Fibroblast of skin of scalp (primary cell): ENCODE results near the gene CKAP4.

Experiments
- DNase-seq: peaks from one replicate; pipeline ENCODE4 v3.0.0-alpha.2; 2013

The CKAP4 gene

DNA sequence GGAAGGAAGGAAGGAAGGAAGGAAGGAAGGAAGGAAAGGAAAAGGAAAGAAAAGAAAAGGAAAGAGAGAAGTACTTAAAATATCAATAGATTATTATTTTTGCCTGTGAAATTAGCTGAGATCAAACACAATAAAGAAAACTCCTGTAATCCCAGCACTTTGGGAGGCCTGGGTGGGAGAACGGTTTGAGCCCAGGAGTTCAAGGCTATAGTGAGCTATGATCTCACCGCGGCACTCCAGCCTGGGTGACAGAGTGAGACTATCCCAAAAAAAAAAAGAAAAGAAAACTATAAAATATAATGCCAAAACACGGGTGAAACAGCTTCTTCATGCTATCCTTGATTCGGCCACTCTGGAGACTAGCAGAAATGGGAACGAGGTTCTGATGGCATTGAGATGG is 26.2 kb upstream of the CKAP4 start:
- no peak for DNase-seq

DNA sequence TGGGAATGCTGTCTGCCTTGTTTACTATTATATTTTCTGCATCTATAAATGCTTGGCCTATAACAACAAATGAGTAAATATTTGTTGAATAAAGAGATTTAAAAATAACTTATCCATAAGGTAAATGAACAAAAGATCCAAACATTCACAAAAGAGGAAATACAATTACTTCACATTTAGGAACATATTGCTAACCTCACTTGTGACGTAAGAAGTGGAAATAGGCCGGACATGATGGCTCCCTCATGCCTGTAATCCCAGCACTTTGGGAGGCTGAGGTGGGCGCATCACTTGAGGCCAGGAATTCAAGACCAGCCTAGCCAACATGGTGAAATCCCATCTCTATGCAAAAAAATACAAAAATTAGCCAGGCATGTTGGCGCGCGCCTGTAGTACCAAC is 25.7 kb upstream of the CKAP4 start:
- DNase-seq = no peak

DNA sequence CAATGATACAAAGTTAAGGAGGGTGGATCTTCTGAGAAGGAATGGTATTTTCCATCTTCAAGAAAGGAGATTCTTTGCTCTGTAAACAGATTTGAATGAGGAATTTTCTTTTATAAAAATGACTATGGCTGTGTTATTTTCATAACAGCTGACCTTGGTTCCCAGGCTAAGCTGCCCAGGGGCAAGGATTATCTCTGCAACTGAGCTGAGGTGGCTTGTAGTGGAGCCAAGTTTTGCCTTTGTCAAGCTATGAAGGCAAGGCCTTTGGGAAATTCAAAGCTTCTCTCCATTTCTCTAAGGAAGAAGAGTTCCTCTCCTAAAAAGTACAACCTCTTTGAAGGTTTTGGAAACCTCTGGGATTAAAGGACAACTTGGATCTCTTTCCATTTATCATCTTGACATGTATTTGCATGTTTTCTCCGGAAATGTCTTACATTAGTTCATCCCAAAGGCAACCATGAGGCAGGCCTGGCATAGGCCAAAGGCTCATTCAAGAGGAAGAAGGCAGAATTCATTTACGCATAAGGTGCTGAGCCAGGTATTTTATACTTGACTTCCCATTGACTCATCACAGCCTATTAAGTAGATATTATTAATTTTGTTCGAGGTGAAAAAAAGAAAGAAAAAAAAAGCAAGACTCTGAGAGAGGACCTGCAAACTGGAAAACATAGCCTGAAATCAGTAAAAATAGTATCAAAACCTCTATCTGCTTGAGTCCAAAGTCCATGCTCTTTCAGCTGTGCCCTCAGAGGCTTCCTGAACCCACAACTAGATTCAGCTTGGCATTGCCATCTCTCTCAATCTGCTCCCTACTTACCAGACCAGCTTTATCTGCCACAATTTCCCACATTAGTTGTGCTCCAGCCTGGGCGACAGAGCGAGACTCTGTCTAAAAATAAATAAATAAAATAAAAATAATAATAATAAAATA is 24.0 kb upstream of the CKAP4 start:
- no peak for DNase-seq

DNA sequence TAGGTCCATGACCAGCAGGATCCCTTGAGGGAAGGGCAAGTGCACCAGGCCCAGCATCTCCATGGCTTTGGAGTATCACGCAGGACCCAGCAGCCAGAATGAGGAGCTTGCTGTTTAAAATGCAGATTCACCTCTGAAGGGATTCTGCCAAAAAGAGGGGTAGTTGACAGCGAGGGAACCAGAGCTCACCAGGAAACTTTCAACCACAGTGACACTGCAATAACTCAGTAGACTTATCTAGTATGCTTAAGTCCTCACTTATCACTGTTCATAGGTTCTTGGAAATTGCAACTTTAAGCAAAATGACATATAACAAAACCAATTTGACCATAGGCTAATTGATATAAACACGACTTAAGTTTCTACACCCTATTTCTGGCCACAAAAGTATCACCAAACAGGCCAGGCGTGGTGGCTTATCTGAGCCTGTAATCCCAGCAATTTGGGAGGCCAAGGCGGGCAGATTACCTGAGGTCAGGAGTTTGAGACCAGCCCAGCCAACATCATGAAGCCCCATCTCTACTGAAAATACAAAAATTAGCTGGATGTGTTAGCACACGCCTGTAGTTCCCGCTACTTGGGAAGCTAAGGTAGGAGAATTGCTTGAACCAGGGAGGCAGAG is 21.4 kb upstream of the CKAP4 start:
- no peak for DNase-seq

DNA sequence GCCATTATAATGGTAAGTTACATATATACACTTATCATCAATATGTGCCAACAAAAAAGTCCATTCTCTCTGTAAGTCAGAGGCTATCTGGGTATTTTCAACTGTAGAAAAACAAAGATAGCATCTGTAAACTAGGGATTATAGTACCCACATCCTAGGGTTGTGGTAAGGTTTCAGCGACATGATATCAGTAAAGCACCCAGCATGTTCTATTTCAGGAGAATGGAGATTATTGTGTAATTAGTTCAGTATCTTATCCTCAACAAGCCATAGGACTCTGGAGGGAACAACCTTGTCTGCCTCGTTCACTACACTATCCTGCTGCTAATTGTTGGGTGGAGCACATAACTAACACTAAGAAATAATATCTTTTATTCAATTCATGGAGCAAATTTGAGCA is 19.7 kb upstream of the CKAP4 start:
- no peak for DNase-seq

DNA sequence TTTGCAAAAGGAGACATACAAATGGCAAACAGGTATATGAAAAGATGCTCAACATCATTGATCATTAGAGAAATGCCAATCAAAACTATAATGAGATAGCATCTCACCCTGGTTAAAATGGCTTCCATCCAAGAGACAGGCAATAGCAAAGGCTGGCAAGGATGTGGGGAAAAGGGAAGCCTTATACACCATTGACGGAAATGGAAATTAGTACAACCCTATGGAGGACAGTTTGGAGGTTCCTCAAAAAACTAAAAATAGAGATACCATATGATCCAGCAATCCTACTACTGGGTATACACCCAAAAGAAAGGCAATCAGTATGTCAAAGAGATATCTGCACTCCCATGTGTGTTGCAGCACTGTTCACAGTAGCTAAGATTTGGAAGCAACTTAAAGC is 17.3 kb upstream of the CKAP4 start:
- DNase-seq = no peak

DNA sequence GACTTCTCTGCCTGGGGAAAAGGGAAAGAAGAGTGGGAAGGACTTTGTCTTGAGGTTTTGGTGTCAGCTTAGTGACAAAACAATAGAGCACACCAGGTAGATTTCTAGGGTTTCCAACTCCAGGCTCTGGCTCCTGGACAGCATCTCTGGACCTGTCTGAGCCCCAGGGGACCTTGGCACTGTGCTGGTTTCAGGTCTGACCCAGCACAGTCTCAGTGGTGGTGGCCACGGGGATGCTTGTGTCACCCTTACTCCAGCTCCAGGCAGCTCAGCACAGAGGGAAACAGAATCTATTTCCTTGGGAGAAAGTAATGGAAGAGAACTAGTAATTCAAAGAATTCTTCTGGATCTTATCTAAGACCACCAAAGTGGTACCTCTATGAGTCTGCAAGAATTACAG is 11.1 kb upstream of the CKAP4 start:
- DNase-seq = no peak

DNA sequence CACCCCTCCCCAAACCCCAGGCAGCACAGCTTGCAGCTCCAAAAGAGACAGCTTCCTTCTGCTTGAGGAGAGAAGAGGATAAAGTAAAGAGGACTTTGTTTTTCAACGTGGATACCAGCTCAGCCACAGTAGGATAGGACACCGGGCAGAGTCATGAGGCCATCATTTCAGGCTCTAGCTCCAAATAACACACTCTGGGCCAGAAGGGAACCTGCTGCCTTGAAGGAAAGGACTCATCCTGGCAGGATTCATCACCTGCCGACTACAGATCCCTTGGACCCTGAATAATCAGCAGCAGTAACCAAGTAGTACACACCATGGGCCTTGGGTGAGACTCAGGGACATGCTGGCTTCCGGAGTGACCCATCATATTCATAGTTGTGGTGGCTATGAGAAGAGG is 10.4 kb upstream of the CKAP4 start:
- DNase-seq = no peak

DNA sequence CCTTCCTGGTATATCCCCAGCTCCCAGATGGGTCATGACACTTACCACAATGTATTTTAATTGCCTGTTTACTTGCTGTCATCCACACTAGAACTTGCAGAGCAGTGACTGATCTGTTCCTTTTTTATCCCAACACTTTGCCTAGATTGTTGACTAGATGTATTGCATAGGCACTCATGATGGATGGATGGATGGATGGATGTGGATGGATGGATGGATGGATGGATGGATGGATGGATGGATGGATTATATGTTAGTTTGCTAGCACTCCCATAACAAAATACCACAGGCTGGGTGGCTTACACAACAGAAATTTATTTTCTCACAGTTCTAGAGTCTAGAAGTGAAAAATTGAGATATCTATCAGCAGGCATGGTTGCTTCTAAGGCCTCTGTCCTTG is 8.7 kb upstream of the CKAP4 start:
- no peak for DNase-seq

DNA sequence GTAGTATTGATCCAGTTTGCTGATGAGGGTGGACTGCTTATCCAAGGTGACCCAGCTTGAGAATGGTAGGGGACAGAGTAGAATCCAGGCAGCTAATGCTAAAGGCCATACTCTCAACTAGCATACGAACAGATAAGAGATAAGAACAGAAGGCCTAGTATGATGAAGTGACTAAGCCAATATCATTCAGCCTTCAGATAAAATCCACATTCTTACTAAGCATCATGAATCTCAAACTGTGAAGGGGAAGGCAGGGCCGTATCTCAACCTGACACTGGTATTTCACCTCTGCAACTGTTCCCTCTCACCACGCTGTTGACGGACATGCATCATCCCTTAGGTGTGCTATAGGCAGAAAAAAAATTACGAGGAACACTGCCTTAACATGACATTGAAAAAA is 8.1 kb upstream of the CKAP4 start:
- no peak for DNase-seq

DNA sequence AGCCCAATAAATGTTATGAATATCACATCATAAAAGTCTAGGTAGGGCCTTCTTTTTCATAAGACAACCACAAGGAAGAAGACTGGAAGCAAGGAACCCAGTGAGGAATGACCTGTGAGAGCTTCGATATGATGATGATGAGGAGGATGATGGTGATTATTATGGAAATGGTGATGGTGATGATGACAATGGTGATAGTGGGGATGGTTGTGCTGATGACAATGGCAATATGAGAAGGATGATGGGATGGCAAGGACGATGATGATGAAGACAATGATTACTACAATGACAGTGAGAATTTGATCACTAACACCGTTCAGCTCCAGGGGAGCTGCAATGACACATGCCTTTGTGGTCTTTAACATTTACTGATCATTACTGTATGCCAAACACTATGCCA is 7.7 kb upstream of the CKAP4 start:
- no peak for DNase-seq

DNA sequence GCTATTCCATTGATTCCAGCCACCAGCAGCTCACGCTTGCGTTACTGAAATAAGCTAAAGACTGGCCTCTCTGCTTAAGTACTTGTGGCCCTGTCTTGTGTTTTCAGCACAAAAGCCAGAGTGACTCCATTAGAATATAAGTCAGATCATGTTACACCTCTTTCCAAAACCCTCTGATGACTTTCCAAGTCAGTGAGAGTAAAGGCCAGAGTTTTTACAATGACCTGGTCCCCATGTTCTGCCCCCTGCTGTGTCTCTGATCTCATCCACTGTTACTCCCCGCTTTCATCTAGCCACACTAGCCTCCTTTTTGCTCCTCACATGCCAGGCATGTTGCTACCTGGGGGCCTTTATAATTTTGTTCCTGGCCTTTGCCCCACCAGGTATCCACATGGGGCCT is 6.9 kb upstream of the CKAP4 start:
- no peak for DNase-seq

DNA sequence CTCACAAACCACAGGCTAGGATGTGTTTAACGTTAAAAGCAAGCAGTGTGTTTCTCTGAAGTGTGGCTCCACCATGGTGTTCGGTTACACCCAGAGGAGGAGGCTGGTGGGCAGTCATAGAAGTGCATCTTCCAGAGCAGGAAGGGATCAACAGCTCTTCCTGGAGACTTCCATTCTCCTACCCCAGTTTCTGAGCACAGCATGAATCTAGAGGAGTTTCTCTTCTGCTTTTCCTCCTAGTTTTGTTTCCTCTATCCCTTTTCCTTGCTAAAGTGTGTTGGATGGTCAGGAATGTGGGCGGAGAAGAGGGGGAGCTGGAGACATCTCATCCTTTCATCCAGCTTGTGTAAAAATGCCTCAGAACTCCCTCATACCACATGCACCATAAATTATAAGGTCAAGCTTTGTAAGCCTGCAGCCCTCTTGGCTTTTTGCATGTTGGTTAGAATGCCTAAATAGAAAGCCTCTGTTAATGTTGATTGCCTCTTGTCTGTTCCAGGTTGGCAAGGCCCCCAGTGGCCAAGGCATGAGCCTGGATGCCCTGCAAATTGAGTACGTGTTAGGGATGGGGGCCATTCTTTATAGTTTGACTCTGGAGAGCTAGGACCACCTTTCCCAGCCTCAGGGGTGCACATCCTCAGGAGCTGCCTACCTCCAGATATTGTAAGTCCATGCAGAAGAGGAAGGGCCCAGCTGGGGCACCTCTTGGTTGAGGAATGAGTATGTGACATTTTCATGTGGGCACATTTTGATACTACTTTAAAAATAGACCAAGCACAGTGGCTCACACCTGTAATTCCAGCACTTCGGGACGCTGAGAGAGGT is 4.0 kb upstream of the CKAP4 start:
- DNase-seq = peak; percentile 48

DNA sequence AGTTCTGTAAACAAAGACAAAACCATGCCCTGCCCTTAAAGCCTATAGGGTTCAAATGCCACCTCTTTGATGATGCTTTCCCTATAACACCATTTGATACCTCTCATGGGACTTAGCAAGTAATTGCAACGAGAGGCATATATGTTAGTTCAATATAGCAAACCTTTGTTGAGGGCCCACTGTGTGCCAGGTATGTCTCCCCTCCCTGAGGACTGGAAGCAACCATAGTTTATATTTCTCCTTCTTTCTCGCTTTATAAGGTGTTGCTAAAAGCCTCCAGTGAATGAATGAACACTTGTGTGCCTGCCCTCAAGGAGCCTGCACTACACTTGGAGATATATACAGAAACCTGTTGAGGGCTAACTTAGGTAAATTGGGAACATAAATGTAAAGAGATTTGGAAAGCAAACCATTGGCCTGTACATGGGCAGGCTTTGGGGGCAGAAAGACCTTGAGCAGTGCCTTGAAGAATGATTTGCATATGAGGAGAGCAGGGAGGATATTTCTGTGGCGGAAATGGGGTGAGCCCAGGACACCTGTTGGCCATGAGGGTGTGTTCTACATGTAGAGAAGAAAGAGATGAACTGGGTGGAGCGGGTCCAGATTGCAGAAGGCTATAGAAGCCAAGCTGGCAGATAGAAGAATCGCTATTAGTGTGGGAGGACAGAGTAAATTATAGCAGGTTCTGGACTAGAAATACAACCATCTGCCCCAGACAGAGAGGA is 1.8 kb upstream of the CKAP4 start:
- DNase-seq = no peak

DNA sequence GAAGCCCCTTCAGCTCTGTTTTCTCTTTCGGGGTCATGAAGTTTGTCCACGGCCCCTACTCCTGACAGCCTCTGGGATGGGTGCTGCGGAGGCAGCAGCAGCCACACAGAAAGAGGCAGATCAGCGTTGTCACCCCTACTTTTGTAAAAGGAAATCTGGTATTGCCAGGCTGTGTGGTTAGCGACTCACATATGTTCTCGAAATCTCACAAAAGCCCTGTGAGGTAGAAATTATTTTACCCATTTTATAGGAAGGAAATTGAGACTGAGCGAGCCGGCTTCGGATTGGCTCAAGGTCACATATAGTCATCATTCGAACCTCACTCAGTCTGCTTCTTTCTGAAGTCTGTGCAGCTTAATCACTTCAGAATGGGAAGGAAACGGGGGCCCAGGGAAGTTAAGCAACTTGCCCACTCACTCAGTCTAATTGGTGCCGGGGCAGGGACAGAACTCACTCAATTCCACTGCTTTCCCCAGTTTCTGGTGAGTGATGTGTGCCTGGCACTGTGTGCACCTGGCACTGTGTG is 1.1 kb upstream of the CKAP4 start:
- DNase-seq = peak; percentile 55

DNA sequence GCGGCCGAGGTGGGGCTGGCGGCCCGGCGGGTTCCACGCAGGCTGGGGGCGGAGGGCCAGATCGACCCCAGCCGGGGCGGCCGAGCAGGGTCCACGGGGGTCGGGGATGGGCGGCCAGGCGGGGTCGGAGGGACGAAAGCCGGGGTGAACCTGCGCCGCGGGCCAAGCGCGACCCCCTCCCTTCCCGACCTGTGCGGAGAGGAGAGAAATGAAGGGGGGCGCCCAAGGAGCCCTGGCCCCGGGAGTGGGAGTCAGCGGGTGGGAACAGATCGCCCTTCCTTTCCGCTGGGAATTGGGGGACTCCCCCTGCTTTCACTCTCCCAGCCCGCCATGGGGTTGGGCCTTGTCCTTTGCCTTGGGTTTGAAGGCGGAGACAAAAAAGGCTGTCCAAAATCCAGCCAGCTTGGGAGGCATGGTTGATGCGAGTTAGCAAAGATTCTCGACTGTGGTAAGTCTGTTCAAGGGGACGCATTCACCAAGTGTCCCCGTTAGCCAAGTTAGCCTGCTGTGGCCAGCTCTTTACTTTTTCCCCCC is 559 bp upstream of the CKAP4 start:
- peak; percentile 91 for DNase-seq

DNA sequence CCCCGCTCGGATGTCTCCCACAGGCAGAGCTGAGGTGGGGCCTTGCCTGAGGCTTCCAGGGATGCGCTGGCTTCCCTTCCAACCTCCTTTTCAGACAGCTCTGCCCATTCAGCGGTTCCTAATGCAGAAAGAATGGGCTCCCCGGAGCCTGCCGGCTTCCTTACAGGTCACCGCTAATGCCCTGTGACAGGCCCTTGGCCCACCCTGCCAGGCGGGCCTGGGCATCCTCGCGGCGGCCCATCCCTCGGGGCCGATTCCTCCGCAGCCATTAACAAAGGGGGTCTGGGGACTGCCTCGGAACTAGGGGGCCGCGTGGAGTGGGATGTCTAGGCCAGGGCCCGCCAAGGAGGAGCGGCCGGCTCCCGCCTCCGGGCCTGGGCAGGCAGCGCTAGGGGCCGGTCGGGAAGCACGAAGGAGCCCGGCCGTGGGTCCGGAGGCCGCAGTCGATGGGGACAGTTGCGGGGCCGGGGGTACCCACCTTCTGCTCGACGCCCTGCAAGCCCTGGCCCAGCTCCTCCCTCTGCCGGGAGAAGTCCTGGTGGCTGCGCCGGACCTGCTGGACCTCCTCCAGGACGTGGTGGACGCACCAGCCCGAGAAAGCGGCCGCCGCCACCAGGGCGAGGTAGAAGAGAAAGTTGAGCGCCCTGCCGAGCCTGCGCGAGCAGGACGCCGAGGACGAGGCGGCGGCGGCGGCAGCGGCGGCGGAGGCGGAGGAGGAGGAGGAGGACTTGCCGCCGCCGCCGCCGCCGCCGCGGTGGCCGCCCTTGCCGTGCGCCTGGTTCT is 738 bp downstream of the CKAP4 start:
- peak; percentile 65 for DNase-seq

DNA sequence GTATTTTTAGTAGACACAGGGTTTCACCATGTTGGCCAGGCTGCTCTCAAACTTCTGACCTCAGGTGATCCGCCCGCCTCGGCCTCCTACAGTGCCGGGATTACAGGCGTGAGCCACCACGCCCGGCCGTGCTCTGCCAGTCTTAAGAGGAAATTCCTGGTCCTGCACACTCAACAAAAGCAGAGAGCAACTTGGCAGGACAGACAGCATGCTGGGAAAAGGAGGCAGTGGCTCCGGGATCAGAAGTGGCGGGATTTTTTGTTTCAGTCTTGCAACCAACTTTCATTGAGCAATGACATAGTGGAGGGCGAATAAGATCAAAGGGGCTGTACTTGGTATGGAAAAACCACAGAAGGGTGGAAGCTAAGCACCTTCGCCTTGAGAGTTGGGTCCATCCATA is 2.1 kb downstream of the CKAP4 start:
- peak; percentile 74 for DNase-seq

DNA sequence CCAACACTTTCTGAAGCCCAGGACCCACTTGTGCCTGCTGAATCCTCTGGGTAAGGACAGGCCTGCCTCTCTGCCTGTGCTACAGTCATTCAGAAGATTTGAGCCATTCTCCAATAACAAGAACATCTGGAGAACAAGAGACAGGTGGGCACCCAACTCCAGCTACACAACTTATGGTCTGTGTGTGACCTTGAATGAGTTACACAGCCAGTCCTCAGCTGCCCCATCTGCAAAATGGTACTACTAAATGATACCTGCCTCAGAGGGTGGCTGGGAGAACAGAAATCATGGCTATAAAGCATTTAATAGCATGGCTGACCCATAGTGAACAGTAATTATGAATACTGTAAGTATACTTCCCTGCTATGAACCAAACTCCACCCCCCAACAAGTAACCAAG is 4.2 kb downstream of the CKAP4 start:
- no peak for DNase-seq

DNA sequence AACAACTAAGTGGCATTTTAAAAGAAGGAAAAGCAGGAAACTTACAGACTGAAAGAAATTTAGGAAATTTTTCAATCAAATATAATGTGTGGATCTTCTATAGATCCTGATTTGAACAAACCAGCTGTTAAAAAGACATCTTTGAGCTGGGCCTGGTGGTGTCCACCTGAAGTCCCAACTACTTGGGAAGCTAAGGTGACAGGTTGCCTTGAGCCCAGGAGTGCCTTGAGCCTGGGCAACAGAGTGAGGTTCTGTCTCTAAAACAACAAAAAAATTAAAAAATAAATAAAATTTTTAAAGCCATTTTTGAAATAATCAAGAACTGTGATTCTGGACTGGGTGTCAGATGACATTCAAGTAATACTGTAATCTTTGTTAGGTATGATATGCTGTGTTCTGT is 7.0 kb downstream of the CKAP4 start:
- no peak for DNase-seq

DNA sequence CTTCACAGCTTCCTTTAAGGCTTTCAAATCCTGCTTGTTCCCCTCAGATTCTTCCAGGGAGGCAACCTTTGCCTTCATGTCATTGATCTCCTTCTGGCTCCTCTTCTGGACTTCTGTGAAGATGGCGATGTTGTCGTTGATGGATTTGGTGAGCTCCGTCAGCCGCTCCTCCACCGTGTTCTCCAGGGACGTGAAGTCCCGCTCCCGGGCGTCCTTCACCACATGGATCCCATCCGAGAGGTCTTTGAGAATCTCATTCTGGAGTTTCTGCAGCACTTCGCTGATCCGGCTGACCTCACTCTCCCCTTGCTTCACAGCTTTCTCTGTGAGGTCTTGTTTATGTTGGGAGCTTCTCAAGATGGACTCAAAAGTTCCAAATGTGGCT is 7.9 kb downstream of the CKAP4 start:
- DNase-seq = no peak
